Measurements from ENCODE around the gene LIF.

LIF gene

GRCh38 chr22:30285176-30285845 lies 38.8 kb upstream of the LIF start:
- DNase-seq (ENCODE audit: low spot score) = no peak
- TF ChIP-seq CTCF (conservative IDR thresholded peaks at IDR 0.05; ENCODE audit: low read depth) = no peak
- ChIA-PET POLR2A (ENCODE audit: low non-redundant PET) (no interaction called here), CTCF (interaction anchor here (1.8 kb wide), 1 partner anchor 22 kb away, joined by 6 read pairs; no protein-coding TSS in a partner anchor)
- H3K27ac ChIP-seq = peak overlapping the region; percentile 33

GRCh38 chr22:30284666-30285065 lies 38.1 kb upstream of the LIF start:
- H3K27ac ChIP-seq = peak overlapping the region; percentile 33
- CTCF ChIA-PET = interaction anchor here (1.8 kb wide), 1 partner anchor 21 kb away, joined by 6 read pairs; no protein-coding TSS in a partner anchor
- no peak for TF ChIP-seq CTCF (conservative IDR thresholded peaks at IDR 0.05; ENCODE audit: low read depth)
- POLR2A ChIA-PET (ENCODE audit: low non-redundant PET) = no interaction called here
- DNase-seq (ENCODE audit: low spot score) = no peak

GRCh38 chr22:30284172-30284571 lies 37.6 kb upstream of the LIF start:
- ChIA-PET CTCF (interaction anchor here (0.8 kb wide), 1 partner anchor 28 kb away, joined by 3 read pairs; no protein-coding TSS in a partner anchor), POLR2A (ENCODE audit: low non-redundant PET) (no interaction called here)

GRCh38 chr22:30283342-30283741 lies 36.8 kb upstream of the LIF start:
- POLR2A ChIA-PET (ENCODE audit: low non-redundant PET) = no interaction called here
- DNase-seq (ENCODE audit: low spot score) = no peak

More at GRCh38 chr22:30284172-30284571, 37.6 kb upstream of the LIF start:
- H3K27ac ChIP-seq = peak overlapping the region; percentile 33
- no peak for DNase-seq (ENCODE audit: low spot score)
- TF ChIP-seq CTCF (conservative IDR thresholded peaks at IDR 0.05; ENCODE audit: low read depth) = no peak

GRCh38 chr22:30282616-30283046 lies 36.1 kb upstream of the LIF start:
- no peak for DNase-seq (ENCODE audit: low spot score)
- H3K27ac ChIP-seq = peak overlapping the region; percentile 15
- TF ChIP-seq CTCF (conservative IDR thresholded peaks at IDR 0.05; ENCODE audit: low read depth) = no peak
- ChIA-PET CTCF (no interaction called here), POLR2A (ENCODE audit: low non-redundant PET) (no interaction called here)

More at GRCh38 chr22:30283342-30283741, 36.8 kb upstream of the LIF start:
- TF ChIP-seq CTCF (conservative IDR thresholded peaks at IDR 0.05; ENCODE audit: low read depth) = no peak
- peak overlapping the region; percentile 15; the same call in 1 of the 2 replicates for H3K27ac ChIP-seq
- CTCF ChIA-PET = interaction anchor here (0.8 kb wide), 1 partner anchor 27 kb away, joined by 3 read pairs; no protein-coding TSS in a partner anchor

- H3K27ac ChIP-seq = peak overlapping the region; percentile 30; the same call in 1 of the 2 replicates
- ChIA-PET CTCF (interaction anchor here (0.6 kb wide), 1 partner anchor 86 kb away, joined by 3 read pairs; no protein-coding TSS in a partner anchor), POLR2A (ENCODE audit: low non-redundant PET) (interaction anchor here (0.7 kb wide), 1 partner anchor 32 kb away, joined by 8 read pairs; no protein-coding TSS in a partner anchor)
- no peak for TF ChIP-seq CTCF (conservative IDR thresholded peaks at IDR 0.05; ENCODE audit: low read depth)
- DNase-seq (ENCODE audit: low spot score) = no peak
Observed at GRCh38 chr22:30280505-30280904, 33.9 kb upstream of the LIF start.
